HUES64 (cell line): ENCODE measurements around the gene FH.

Source experiments
- H3K27ac ChIP-seq: 2 replicates; pipeline ENCODE4 v1.7.0; 2013; ENCODE audit warnings: low read depth, low read length, inconsistent platforms
- H3K27me3 ChIP-seq: 2 replicates; pipeline ENCODE4 v1.6.1; 2013; ENCODE audit warnings: mild to moderate bottlenecking, low read length; ENCODE audit not compliant: insufficient read depth
- H3K36me3 ChIP-seq: 2 replicates; pipeline ENCODE4 v1.6.1; 2013; ENCODE audit warnings: mild to moderate bottlenecking, low read length; ENCODE audit not compliant: insufficient read depth
- H3K4me1 ChIP-seq: 2 replicates; pipeline ENCODE4 v1.6.1; 2013; ENCODE audit warnings: mild to moderate bottlenecking, low read length, moderate library complexity; ENCODE audit not compliant: insufficient read depth
- H3K4me3 ChIP-seq: 2 replicates; pipeline ENCODE4 v1.5.1; 2013; ENCODE audit warnings: mild to moderate bottlenecking, low read length, moderate library complexity
- H3K9ac ChIP-seq: 2 replicates; pipeline ENCODE4 v1.6.1; 2013; ENCODE audit warnings: mild to moderate bottlenecking, low read depth, low read length
- H3K9me3 ChIP-seq: 2 replicates; pipeline ENCODE4 v1.6.1; 2013; ENCODE audit warnings: low read depth, low read length; ENCODE audit not compliant: insufficient read depth
- WGBS: fragments of 150-250, 120-280 bp; methylation state at CpG from one replicate; pipeline ENCODE4 v1.1.7; 2013; ENCODE audit warnings: missing lambda C conversion rate; 5-methylcytosine and 5-hydroxymethylcytosine counted together

Gene FH

GRCh38 chr1:241520080-241520465 is 518 bp upstream of the FH start:
- WGBS: 80% methylated on average over 2 of the region's 6 CpGs
- peaks cover 17% of the 10 kb centered on the region for H3K4me1 ChIP-seq
- H3K9ac ChIP-seq: peak overlapping the region; percentile 73
- H3K27ac ChIP-seq: no peak overlapping the region
- no peaks in the 10 kb centered on the region for H3K9me3 ChIP-seq
- H3K27me3 ChIP-seq: peaks cover 29% of the 10 kb centered on the region
- peak overlapping the region; percentile 85 for H3K4me3 ChIP-seq
- peaks cover 14% of the 10 kb centered on the region for H3K36me3 ChIP-seq

DNA sequence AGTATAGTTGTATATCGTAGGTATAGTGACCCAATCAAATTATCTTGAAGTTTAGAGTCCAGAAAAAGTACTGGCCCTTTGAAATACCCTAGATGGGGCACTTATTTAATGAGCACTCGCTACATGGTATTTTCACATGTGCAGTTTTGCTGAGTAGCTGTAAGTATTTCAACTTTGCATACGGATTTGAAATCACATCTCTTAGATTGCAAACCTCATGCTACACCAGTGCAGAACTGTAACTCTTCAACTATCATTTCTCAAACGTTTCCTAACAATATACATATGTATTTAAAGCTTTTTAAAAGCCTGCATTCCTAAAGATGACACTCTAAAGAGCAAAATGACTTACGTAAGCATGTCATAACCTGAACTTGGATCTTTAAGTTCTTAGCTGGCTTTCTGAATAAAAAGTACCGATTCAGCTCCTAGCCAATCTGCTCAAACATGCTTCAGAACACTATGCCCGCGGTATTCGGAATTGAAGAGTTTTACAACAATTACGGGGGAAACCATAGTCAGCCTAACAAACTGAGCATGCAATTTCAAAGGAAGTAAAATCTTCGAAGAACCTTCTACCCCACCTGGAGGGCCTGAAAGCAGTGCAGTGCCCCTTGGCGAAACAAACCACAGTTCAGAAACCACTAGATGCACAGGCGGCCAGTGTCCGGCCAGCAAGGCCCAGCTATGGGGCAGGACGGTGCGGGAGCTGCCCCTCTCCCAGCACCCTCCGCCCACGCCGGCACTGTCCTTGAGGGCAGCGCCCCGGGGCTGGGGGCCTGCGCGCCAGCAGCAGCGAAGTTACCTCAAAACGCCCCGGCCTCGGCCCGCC is 863 bp downstream of the FH start:
- Histone ChIP-seq H3K27ac (no peak overlapping the region), H3K4me3 (peak overlapping the region; percentile 85), H3K27me3 (peaks cover 22% of the 10 kb centered on the region), H3K9me3 (no peaks in the 10 kb centered on the region), H3K9ac (peak overlapping the region; percentile 73), H3K36me3 (peaks cover 23% of the 10 kb centered on the region), H3K4me1 (peaks cover 17% of the 10 kb centered on the region)
- WGBS: 7% methylated on average over 28 of the region's 28 CpGs

GRCh38 chr1:241513378-241513777 is 6.2 kb downstream of the FH start:
- no peak overlapping the region for H3K9ac ChIP-seq
- 97% methylated on average over 5 of the region's 5 CpGs for WGBS

DNA sequence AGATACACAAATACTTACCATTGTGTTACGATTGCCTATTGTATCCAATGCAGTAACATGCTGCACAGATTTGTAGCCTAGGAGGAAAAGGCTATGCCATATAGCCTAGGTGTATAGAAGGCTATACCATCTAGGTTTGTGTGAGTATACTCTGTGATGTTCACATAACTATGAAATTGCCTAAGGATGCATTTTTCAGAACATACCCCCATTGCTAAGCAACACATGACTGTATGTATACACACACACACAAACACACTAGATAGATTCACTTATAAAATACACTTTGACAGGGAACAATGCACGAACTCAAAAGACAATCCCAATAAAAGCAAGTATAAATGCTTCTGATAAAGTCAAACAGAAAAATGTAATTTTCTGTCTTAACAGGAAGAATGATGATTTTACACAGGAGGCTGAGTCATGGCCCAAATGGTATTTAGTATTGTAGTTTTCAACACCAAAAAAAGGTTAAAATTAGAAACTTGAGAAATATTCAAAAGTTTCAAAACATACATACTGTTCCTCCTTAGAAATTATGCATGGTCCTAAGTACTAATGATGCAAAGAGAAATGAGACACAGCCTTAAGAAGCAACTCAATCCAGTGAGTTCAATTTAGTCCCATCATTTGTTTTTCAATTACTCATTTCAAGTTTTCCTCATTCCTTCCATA is 12.2 kb downstream of the FH start:
- H3K9ac ChIP-seq: no peak overlapping the region
- H3K27me3 ChIP-seq: no peaks in the 10 kb centered on the region
- WGBS: 94% methylated on average over 2 of the region's 2 CpGs
- H3K4me1 ChIP-seq: no peaks in the 10 kb centered on the region
- H3K9me3 ChIP-seq: no peaks in the 10 kb centered on the region
- H3K27ac ChIP-seq: no peak overlapping the region
- no peak overlapping the region for H3K4me3 ChIP-seq
- peaks cover 100% of the 10 kb centered on the region for H3K36me3 ChIP-seq

More at GRCh38 chr1:241513378-241513777, 6.2 kb downstream of the FH start:
- Histone ChIP-seq H3K27me3 (no peaks in the 10 kb centered on the region), H3K27ac (no peak overlapping the region), H3K4me3 (no peak overlapping the region), H3K9me3 (no peaks in the 10 kb centered on the region), H3K4me1 (peaks cover 9% of the 10 kb centered on the region), H3K36me3 (peaks cover 76% of the 10 kb centered on the region)

GRCh38 chr1:241503444-241503843 is 16.1 kb downstream of the FH start:
- Histone ChIP-seq H3K27me3 (no peaks in the 10 kb centered on the region), H3K4me1 (no peaks in the 10 kb centered on the region), H3K4me3 (no peak overlapping the region), H3K36me3 (peaks cover 97% of the 10 kb centered on the region), H3K9me3 (no peaks in the 10 kb centered on the region), H3K9ac (no peak overlapping the region), H3K27ac (no peak overlapping the region)
- WGBS: 98% methylated on average over 6 of the region's 6 CpGs

GRCh38 chr1:241499910-241500309 is 19.6 kb downstream of the FH start:
- 96% methylated on average over 2 of the region's 2 CpGs for WGBS
- no peaks in the 10 kb centered on the region for H3K9me3 ChIP-seq
- H3K4me1 ChIP-seq: no peaks in the 10 kb centered on the region
- no peak overlapping the region for H3K27ac ChIP-seq
- no peak overlapping the region for H3K9ac ChIP-seq
- no peaks in the 10 kb centered on the region for H3K27me3 ChIP-seq
- H3K36me3 ChIP-seq: peaks cover 93% of the 10 kb centered on the region
- H3K4me3 ChIP-seq: no peak overlapping the region

DNA sequence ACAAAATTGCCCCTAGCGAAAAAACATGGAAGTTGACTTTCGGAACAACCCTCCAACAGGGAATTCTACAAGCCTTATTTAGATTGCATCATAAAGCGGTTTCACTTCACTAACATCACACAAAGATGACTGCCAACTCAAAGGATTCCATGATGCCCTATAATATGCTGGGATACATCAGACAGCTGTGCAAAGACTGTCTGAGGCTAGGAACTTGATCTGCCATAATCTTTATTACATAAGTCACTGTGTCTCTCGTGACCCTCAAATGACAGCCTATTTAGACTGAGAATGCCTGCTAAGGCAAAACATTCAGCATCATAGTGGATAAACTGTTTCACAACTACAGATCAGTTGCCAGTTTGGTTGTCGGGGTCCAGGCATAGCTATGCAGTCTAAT is 23.8 kb downstream of the FH start:
- no peaks in the 10 kb centered on the region for H3K27me3 ChIP-seq
- no peaks in the 10 kb centered on the region for H3K4me1 ChIP-seq
- no peaks in the 10 kb centered on the region for H3K9me3 ChIP-seq
- no peak overlapping the region for H3K4me3 ChIP-seq
- H3K36me3 ChIP-seq: peaks cover 61% of the 10 kb centered on the region
- 98% methylated on average over 5 of the region's 5 CpGs for WGBS
- no peak overlapping the region for H3K9ac ChIP-seq
- H3K27ac ChIP-seq: no peak overlapping the region

- Histone ChIP-seq H3K9ac (no peak overlapping the region), H3K4me1 (no peaks in the 10 kb centered on the region), H3K9me3 (no peaks in the 10 kb centered on the region), H3K36me3 (no peaks in the 10 kb centered on the region), H3K4me3 (no peak overlapping the region), H3K27me3 (no peaks in the 10 kb centered on the region), H3K27ac (no peak overlapping the region)
- 70% methylated on average over 1 of the region's 1 CpG for WGBS
Observed at GRCh38 chr1:241488739-241489138, 30.8 kb downstream of the FH start.

GRCh38 chr1:241485554-241485992 is 34.0 kb downstream of the FH start:
- Histone ChIP-seq H3K36me3 (no peaks in the 10 kb centered on the region), H3K4me1 (no peaks in the 10 kb centered on the region), H3K4me3 (no peak overlapping the region), H3K9me3 (no peaks in the 10 kb centered on the region), H3K27me3 (no peaks in the 10 kb centered on the region), H3K9ac (no peak overlapping the region), H3K27ac (no peak overlapping the region)
- WGBS: 73% methylated on average over 4 of the region's 4 CpGs

DNA sequence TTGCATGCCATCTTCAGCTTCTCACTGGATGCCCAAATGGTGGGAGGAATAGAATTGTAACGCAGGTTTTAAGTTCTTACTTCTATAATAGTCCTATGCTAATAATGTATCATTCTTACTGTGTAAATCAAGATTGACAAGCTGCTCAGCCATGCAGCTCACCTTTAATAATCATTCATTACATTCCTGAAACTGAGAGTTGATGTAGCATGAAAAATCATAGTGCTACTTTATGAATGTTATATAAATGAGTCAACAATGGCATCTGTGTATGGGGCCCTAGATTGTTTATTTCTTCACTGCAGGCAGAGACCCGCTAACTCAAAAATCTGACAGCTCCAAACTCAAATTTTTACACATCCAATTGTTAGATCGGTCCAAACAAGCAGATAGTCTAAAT is 34.4 kb downstream of the FH start:
- Histone ChIP-seq H3K4me3 (no peak overlapping the region), H3K9me3 (no peaks in the 10 kb centered on the region), H3K36me3 (no peaks in the 10 kb centered on the region), H3K27me3 (no peaks in the 10 kb centered on the region), H3K4me1 (no peaks in the 10 kb centered on the region), H3K27ac (no peak overlapping the region), H3K9ac (no peak overlapping the region)
- WGBS: 85% methylated on average over 2 of the region's 3 CpGs

DNA sequence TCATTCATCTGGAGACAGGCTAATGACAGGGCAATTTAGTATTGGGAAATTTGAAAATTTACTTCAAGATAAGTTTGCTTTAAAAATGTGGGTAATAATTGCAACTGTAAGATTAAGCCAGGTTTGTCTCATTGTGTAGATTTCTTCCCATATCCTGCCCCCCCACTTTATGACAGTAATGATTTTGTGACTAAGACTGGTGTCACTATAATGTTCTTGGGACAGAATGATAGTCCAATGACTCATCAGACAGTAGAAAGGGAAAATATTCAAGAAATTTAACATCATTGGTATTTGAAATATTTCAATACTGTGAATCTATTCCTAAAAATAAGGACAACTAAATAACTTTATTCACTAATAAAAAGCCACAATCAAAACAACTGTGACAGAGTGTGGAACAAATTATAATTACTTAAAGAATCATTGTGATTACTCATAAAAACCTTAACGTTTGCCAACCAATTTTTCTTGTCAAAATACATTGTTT is 36.7 kb downstream of the FH start:
- Histone ChIP-seq H3K27ac (no peak overlapping the region), H3K9me3 (no peaks in the 10 kb centered on the region), H3K9ac (no peak overlapping the region), H3K4me1 (no peaks in the 10 kb centered on the region), H3K4me3 (no peak overlapping the region), H3K36me3 (no peaks in the 10 kb centered on the region), H3K27me3 (no peaks in the 10 kb centered on the region)
- 100% methylated on average over 1 of the region's 1 CpG for WGBS
